ENCODE measurements around the gene AWAT2.
"Not testable (repeated sequence)": the region's sequence is repeated elsewhere in the genome, so short reads cannot be mapped to it uniquely, and the experiment has no call there.

The AWAT2 gene

GRCh38 chrX:70041993-70042392 is 7.7 kb downstream of the AWAT2 start:
- DNase-seq (ENCODE audit: low read depth in 2 of 2) = no peak

GRCh38 chrX:70039758-70040157 is 10.0 kb downstream of the AWAT2 start:
- DNase-seq (ENCODE audit: low read depth in 2 of 2) = no peak

GRCh38 chrX:70038951-70039350 is 10.8 kb downstream of the AWAT2 start:
- no peak for DNase-seq (ENCODE audit: low read depth in 2 of 2)

- DNase-seq (ENCODE audit: low read depth in 2 of 2) = no peak
Measured at GRCh38 chrX:70038515-70038914, 11.2 kb downstream of the AWAT2 start.

- no peak for DNase-seq (ENCODE audit: low read depth in 2 of 2)
Measured at GRCh38 chrX:70034646-70035045, 15.1 kb downstream of the AWAT2 start.

GRCh38 chrX:70033348-70034051 is 16.2 kb downstream of the AWAT2 start:
- no peak for DNase-seq (ENCODE audit: low read depth in 2 of 2)

GRCh38 chrX:70032792-70033191 is 16.9 kb downstream of the AWAT2 start:
- no peak for DNase-seq (ENCODE audit: low read depth in 2 of 2)

GRCh38 chrX:70030301-70030767 is 19.4 kb downstream of the AWAT2 start:
- DNase-seq (ENCODE audit: low read depth in 2 of 2) = peak in 1 of 2 experiments; percentile 16

GRCh38 chrX:70029863-70030262 is 19.9 kb downstream of the AWAT2 start:
- DNase-seq (ENCODE audit: low read depth in 2 of 2) = no peak

GRCh38 chrX:70026851-70027200 is 22.9 kb downstream of the AWAT2 start:
- DNase-seq (ENCODE audit: low read depth in 2 of 2) = no peak

GRCh38 chrX:70026112-70026850 is 23.5 kb downstream of the AWAT2 start:
- DNase-seq (ENCODE audit: low read depth in 2 of 2) = no peak

GRCh38 chrX:70025464-70025863 is 24.3 kb downstream of the AWAT2 start:
- no peak for DNase-seq (ENCODE audit: low read depth in 2 of 2)

- no peak for DNase-seq (ENCODE audit: low read depth in 2 of 2)
Measured at GRCh38 chrX:70022616-70023015, 27.1 kb downstream of the AWAT2 start.

GRCh38 chrX:70016513-70016912 is 33.2 kb downstream of the AWAT2 start:
- no peak for DNase-seq (ENCODE audit: low read depth in 2 of 2)

GRCh38 chrX:70013466-70014381 is 36.0 kb downstream of the AWAT2 start:
- DNase-seq (ENCODE audit: low read depth in 2 of 2) = no peak

- DNase-seq (ENCODE audit: low read depth in 2 of 2) = no peak
Measured at GRCh38 chrX:70012756-70013155, 37.0 kb downstream of the AWAT2 start.

- DNase-seq (ENCODE audit: low read depth in 2 of 2) = no peak
Measured at GRCh38 chrX:70009970-70010369, 39.8 kb downstream of the AWAT2 start.

- DNase-seq (ENCODE audit: low read depth in 2 of 2) = no peak
Measured at GRCh38 chrX:70009049-70009448, 40.7 kb downstream of the AWAT2 start.

GRCh38 chrX:70007946-70008345 is 41.8 kb downstream of the AWAT2 start:
- DNase-seq (ENCODE audit: low read depth in 2 of 2) = no peak

GRCh38 chrX:70001708-70002341 is 47.9 kb downstream of the AWAT2 start:
- no peak for DNase-seq (ENCODE audit: low read depth in 2 of 2)

- no peak for DNase-seq (ENCODE audit: low read depth in 2 of 2)
Measured at GRCh38 chrX:70001269-70001668, 48.5 kb downstream of the AWAT2 start.

GRCh38 chrX:69998299-69998698 is 51.4 kb downstream of the AWAT2 start:
- not testable (repeated sequence) for DNase-seq (ENCODE audit: low read depth in 2 of 2)
